Liver (tissue), 9 donors: ENCODE measurements around the gene GABARAPL2. TPM values are rescaled to one million over a fixed set of nuclear protein-coding genes. Genes with fewer than 3 reads are reported as not detected.

Experiments
- DNase-seq: peaks from one replicate; pipeline ENCODE4 v3.0.0-alpha.2; 2017; ENCODE audit warnings: low spot score
- H3K27ac ChIP-seq, 2 donors: one replicate each; pipeline ENCODE4 v1.7.0; 2013; ENCODE audit warnings: inconsistent platforms in 2 of 2, low read length in 2 of 2, control low read depth in 1 of 2, low read depth in 1 of 2, mild to moderate bottlenecking in 1 of 2
- H3K27me3 ChIP-seq, 4 donors: one replicate each; pipeline versions ENCODE4 v1.6.1 to v1.7.0; 2013; ENCODE audit warnings: low read length in 3 of 4, inconsistent platforms in 1 of 4, mild to moderate bottlenecking in 1 of 4, moderate library complexity in 1 of 4; ENCODE audit not compliant: control insufficient read depth in 4 of 4, insufficient read depth in 4 of 4
- H3K36me3 ChIP-seq, 4 donors: one replicate each; pipeline versions ENCODE4 v1.6.1 to v1.7.0; 2013; ENCODE audit warnings: low read length in 3 of 4, mild to moderate bottlenecking in 3 of 4, low read depth in 1 of 4, moderate library complexity in 1 of 4; ENCODE audit not compliant: control insufficient read depth in 4 of 4, insufficient read depth in 3 of 4
- H3K4me1 ChIP-seq, 4 donors: one replicate each; pipeline versions ENCODE4 v1.6.1 to v1.7.0; 2013; ENCODE audit warnings: low read length in 3 of 4, mild to moderate bottlenecking in 3 of 4, moderate library complexity in 1 of 4; ENCODE audit not compliant: control insufficient read depth in 4 of 4, insufficient read depth in 4 of 4
- H3K4me3 ChIP-seq, 3 donors: one replicate each; pipeline versions ENCODE4 v1.6.1 to v1.7.0; 2013; ENCODE audit warnings: low read length in 3 of 3, control low read depth in 1 of 3, low read depth in 1 of 3, mild to moderate bottlenecking in 1 of 3
- H3K9ac ChIP-seq, 2 donors: one replicate each; pipeline ENCODE4 v1.7.0; 2013; ENCODE audit warnings: low read length in 2 of 2, mild to moderate bottlenecking in 2 of 2, moderate library complexity in 2 of 2, control low read depth in 1 of 2, low read depth in 1 of 2
- H3K9me3 ChIP-seq, 4 donors: one replicate each; pipeline versions ENCODE4 v1.6.1 to v1.7.0; 2013; ENCODE audit warnings: low read length in 3 of 4; ENCODE audit not compliant: control insufficient read depth in 4 of 4
- ATF3 ChIP-seq: IDR thresholded peaks from 2 replicates; pipeline ENCODE4 v1.6.1; 2016; ENCODE audit warnings: antibody characterized with exemption
- CTCF ChIP-seq: fragments of 150-350 bp; IDR thresholded peaks from 2 replicates; pipeline ENCODE4 v1.5.1; 2017; ENCODE audit warnings: improper control_type of control experiment, low read depth, low read length; ENCODE audit not compliant: missing input control
- EGR1 ChIP-seq, 2 donors: IDR thresholded peaks; 2 replicates each; pipeline ENCODE4 v1.6.1; 2016 to 2018; ENCODE audit warnings: antibody characterized with exemption in 2 of 2, low read depth in 2 of 2
- FOXA1 ChIP-seq: IDR thresholded peaks from 2 replicates; pipeline ENCODE4 v1.6.1; 2016; ENCODE audit warnings: antibody characterized with exemption
- FOXA2 ChIP-seq: IDR thresholded peaks from 2 replicates; pipeline ENCODE4 v1.6.1; 2016; ENCODE audit warnings: antibody characterized with exemption
- GABPA ChIP-seq, 2 donors: IDR thresholded peaks in 1 of 2; conservative IDR thresholded peaks in 1 of 2; 2 replicates each; pipeline ENCODE4 v1.6.1; 2016; ENCODE audit warnings: antibody characterized with exemption in 2 of 2, mild to moderate bottlenecking in 1 of 2, moderate library complexity in 1 of 2
- HNF4A ChIP-seq, 2 donors: conservative IDR thresholded peaks; 2 replicates each; pipeline ENCODE4 v1.6.1; 2016; ENCODE audit warnings: antibody characterized with exemption in 2 of 2, mild to moderate bottlenecking in 2 of 2
- HNF4G ChIP-seq: IDR thresholded peaks from 2 replicates; pipeline ENCODE4 v1.6.1; 2016; ENCODE audit warnings: antibody characterized with exemption
- JUND ChIP-seq, 2 donors: IDR thresholded peaks; 2 replicates each; pipeline ENCODE4 v1.6.1; 2016; ENCODE audit warnings: antibody characterized with exemption in 2 of 2
- MAX ChIP-seq: IDR thresholded peaks from 2 replicates; pipeline ENCODE4 v1.6.1; 2016; ENCODE audit warnings: antibody characterized with exemption
- NR2F2 ChIP-seq: IDR thresholded peaks from 2 replicates; pipeline ENCODE4 v1.6.1; 2016; ENCODE audit warnings: antibody characterized with exemption
- RAD21 ChIP-seq, 2 donors: IDR thresholded peaks; 2 replicates each; pipeline ENCODE4 v1.6.1; 2016; ENCODE audit warnings: antibody characterized with exemption in 2 of 2, mild to moderate bottlenecking in 2 of 2
- REST ChIP-seq: IDR thresholded peaks from 2 replicates; pipeline ENCODE4 v1.6.1; 2016; ENCODE audit warnings: antibody characterized with exemption, mild to moderate bottlenecking
- RXRA ChIP-seq, 2 donors: IDR thresholded peaks; 2 replicates each; pipeline ENCODE4 v1.6.1; 2017 to 2018; ENCODE audit warnings: antibody characterized with exemption in 2 of 2, mild to moderate bottlenecking in 1 of 2
- SP1 ChIP-seq: IDR thresholded peaks from 2 replicates; pipeline ENCODE4 v1.6.1; 2018; ENCODE audit warnings: antibody characterized with exemption, mild to moderate bottlenecking
- TAF1 ChIP-seq: conservative IDR thresholded peaks from 2 replicates; pipeline ENCODE4 v1.6.1; 2016; ENCODE audit warnings: antibody characterized with exemption, mild to moderate bottlenecking
- YY1 ChIP-seq: IDR thresholded peaks from 2 replicates; pipeline ENCODE4 v1.6.1; 2016; ENCODE audit warnings: antibody characterized with exemption, mild to moderate bottlenecking
- ZBTB33 ChIP-seq: IDR thresholded peaks from 2 replicates; pipeline ENCODE4 v1.6.1; 2016; ENCODE audit warnings: antibody characterized with exemption
- WGBS: extraction: QIAGEN DNeasy Blood & Tissue Kit; methylation state at CpG from one replicate; pipeline ENCODE4 v1.1.7; 2013; 5-methylcytosine and 5-hydroxymethylcytosine counted together
- polyA plus RNA-seq, 2 donors: library from polyadenylated mRNA; stranded (reverse) in 1 of 2; unstranded in 1 of 2; fragments of 200-250 nt in 1 of 2; fragments of >200 nt in 1 of 2; fragmentation: Nextera tagmentation in 1 of 2; extraction: Ambion mirVana in 1 of 2; gene quantifications; one replicate each; pipeline versions ENCODE4 v1.2.1 to v1.2.3, GENCODE V29; 2013 to 2015
- total RNA-seq, 2 donors: library from RNA; depleted of rRNA; stranded (reverse); fragments of >200 nt; gene quantifications; one replicate each; pipeline ENCODE4 v1.2.3, GENCODE V29; 2014
- donor health status: healthy.
- donor health status: healthy.
- donor health status: healthy.
- donor health status: healthy.
- donor health status: healthy.

Gene GABARAPL2
- total and polyA plus RNA-seq, 4 donors, result 26.5 to 123 (median 61.5) TPM

- no peak for TF ChIP-seq HNF4A (conservative IDR thresholded peaks at IDR 0.05)
- no peak for TF ChIP-seq NR2F2
- no peak for TF ChIP-seq RXRA (IDR thresholded peaks at IDR 0.05)
These were observed 7.8 kb downstream of the GABARAPL2 start (continued) for GRCh38 chr16:75573955-75574354.

- Histone ChIP-seq H3K27me3 (no peaks in the 10 kb centered on the region), H3K9me3 (no peaks in the 10 kb centered on the region), H3K36me3 (peaks cover 8 to 64% (median 53%) of the 10 kb centered on the region in 4 donors), H3K9ac (no peak overlapping the region), H3K4me1 (peaks cover 0 to 3% (median 0%) of the 10 kb centered on the region in 4 donors), H3K4me3 (no peak overlapping the region), H3K27ac (no peak overlapping the region)
- DNase-seq, result no peak
- TF ChIP-seq NR2F2 (no peak), ATF3 (no peak), EGR1 (IDR thresholded peaks at IDR 0.05; ENCODE audit: low read depth in 2 of 2) (no peak), TAF1 (no peak), HNF4A (conservative IDR thresholded peaks at IDR 0.05) (no peak), FOXA2 (no peak), YY1 (no peak), ZBTB33 (no peak)
- WGBS, result 81% methylated on average over 3 of the region's 3 CpGs
These were observed 9.8 kb downstream of the GABARAPL2 start for GRCh38 chr16:75575958-75576357.

- Histone ChIP-seq H3K4me1 (peaks cover 0 to 3% (median 0%) of the 10 kb centered on the region in 4 donors), H3K4me3 (no peak overlapping the region), H3K27ac (no peak overlapping the region), H3K9me3 (no peaks in the 10 kb centered on the region), H3K9ac (no peak overlapping the region), H3K36me3 (peaks cover 8 to 59% (median 49%) of the 10 kb centered on the region in 4 donors), H3K27me3 (no peaks in the 10 kb centered on the region)
- 78% methylated on average over 3 of the region's 3 CpGs for WGBS
- TF ChIP-seq ZBTB33 (no peak), HNF4A (conservative IDR thresholded peaks at IDR 0.05) (no peak), FOXA1 (no peak), JUND (IDR thresholded peaks at IDR 0.05) (no peak), HNF4G (no peak), RXRA (IDR thresholded peaks at IDR 0.05) (no peak), GABPA (IDR thresholded peaks at IDR 0.05 in 1 of 2, conservative IDR thresholded peaks at IDR 0.05 in 1 of 2) (no peak), REST (no peak), YY1 (no peak), CTCF (no peak), EGR1 (IDR thresholded peaks at IDR 0.05; ENCODE audit: low read depth in 2 of 2) (no peak), TAF1 (no peak), NR2F2 (no peak), ATF3 (no peak), RAD21 (IDR thresholded peaks at IDR 0.05) (no peak), FOXA2 (no peak), MAX (no peak), SP1 (no peak)
- no peak for DNase-seq
These were observed 10.2 kb downstream of the GABARAPL2 start for GRCh38 chr16:75576384-75576811.
